GM18502 (cell line): Measurements from ENCODE around the gene KIF23.

Experiments used
- ATAC-seq: cut with Tn5 transposase; IDR thresholded peaks from one replicate; pipeline ENCODE4 v1.9.1; 2021; ENCODE audit warnings: mild to moderate bottlenecking; ENCODE audit not compliant: unreplicated experiment, poor library complexity

The KIF23 gene

DNA sequence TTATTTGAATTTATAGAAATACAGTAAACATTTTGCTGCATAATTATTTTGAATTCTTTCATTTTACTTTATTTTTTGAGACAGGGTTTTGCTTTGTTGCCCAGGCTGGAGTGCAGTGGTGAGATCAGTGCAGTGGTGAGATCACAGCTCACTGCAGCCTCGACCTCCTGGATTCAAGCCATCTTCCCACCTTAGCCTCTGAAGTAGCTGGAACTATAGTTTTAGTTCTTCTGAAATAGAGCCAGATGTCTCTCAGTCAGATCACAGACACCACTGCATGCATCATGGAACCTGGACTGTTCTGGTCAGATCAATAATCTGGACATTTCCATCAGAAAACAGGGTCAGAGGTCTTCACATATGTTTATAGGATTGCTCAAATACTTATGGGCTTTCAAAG lies 46.3 kb downstream of the KIF23 start:
- no peak for ATAC-seq

DNA sequence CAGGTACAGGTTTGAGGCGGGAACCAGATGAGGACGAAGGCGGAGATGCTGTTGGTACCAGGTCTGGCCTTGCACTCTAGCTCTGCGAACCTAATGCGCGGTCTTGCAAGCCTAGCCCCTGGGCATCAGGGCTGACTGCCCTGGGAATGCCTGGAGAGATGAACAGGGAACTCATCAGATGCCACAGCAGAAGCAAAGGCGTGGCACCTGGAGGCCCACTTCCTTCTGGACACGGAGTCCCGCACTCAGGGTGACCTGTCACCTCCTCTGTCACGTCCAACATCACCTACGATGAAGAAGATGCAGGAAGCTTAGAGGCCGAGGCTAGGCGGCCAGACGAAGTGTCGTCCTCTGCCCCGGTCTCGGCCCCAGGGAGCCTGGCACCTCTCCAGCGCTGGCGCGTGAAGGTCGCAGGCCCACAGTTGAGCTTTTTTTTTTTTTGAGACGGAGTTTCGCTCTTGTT lies 47.9 kb downstream of the KIF23 start:
- ATAC-seq: no peak

DNA sequence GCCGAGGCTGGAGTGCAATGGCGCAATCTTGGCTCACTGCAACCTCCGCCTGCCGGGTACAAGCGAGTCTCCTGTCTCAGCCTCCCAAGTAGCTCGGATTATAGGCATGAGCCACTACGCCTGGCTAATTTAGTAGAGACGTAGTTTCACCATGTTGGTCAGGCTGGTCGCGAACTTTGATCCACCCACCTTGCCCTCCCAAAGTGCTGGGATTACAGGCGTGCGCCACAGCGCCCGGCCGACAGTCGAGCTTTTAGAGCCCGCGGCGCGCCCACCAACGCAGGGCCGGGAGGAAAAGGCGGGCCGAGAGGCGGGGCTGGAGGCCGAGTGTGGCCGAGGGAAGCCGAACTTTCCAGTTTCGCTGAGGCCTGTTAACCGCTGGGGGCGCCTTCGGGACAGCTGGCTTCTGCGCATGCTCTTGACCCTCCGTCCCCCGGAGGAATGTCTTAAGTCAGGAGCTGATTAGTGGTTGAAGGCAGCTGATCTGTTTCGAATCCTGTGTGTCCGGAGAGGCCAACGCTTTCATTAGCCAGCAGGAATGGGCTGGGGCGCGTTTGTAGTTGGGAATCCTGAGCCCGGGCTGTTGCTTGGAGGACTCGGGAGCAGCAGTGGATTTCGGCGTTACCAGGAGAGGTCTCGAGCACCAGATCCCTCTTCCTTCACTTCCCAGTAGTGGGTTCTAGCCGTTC lies 48.5 kb downstream of the KIF23 start:
- ATAC-seq: peak; percentile 95

DNA sequence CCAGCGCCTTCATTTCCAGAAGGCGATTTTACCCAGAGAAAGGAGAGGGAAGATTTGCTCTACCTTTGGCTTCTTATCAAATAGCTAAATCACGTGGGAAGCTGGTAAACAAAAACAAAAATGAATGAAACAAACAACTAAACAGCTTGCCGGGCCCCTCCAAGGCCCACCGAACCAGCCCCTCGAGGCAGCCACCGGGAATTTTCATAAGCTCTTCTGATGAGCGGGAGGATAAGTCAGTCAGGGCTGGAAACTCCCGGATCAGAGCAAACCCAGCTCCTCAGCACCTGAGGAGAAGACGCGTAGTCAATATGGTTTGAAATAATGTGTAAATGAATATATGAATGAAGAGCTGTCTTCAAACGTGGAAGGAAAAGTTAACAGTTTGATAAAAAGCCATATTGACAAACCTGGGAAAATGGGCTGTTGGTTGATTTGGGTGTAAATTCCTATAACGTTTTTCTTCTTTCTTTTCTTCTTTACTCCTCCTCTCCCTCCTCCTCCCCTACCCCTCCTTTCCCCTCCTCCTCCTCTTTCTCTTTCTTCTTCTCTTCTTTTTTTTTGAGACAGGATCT lies 49.1 kb downstream of the KIF23 start:
- ATAC-seq: no peak

DNA sequence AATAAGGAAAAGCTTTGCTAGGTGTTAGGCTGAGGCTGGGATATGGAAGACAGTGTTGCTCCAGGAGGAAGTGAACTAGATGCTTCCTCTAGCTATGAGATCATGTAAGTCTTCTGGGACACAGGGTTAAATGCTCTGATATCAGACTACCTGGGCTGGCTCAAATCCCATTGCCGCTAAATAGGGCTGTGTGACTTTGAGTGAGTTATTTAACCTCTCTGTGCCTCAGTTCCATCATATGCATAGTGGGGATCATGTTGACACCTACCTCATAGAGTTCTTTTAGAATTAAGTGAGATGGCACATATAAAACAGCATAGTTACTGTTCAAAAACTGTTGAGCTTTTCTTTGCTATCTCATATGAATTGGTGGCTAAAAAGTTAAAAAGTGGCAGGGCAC lies 51.1 kb downstream of the KIF23 start:
- ATAC-seq: no peak

DNA sequence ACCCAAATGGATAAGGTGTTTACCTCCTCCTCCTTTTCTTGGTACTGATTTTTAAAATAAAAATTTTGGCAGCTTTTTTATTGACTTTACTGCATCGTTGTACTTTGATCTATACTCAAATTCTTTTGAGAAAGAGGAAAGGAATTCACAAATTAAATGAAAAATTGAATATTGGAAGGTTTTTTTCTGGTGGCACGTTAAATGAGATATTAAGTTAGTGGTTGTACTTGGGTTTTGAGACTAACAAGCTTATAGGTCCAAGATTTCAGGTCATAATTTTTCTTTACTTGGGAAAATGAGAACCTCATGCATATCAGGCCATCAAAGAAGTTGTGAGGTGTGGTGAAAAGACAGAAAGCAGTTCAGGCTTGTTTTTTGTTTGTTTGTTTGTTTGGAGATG lies 52.6 kb downstream of the KIF23 start:
- no peak for ATAC-seq

DNA sequence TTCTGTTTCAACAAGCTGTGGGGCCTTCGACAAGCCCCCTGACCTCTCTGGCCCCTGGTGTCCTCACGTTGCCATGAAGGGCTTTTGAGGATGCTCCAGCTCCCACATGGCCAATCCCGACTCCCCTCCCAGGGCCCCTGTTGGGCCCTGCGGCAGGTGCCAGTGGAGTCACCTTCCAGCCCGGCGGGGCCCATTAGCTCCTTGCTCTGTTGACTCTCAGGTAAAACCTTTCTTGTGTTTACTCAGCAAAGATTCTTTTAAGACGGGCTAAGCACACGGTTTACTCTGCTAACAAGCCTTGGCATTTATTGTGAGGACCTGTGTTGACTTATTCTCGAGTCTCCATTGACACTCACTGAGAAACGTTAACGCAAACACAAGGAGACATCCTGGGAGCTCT lies 53.5 kb downstream of the KIF23 start:
- no peak for ATAC-seq

DNA sequence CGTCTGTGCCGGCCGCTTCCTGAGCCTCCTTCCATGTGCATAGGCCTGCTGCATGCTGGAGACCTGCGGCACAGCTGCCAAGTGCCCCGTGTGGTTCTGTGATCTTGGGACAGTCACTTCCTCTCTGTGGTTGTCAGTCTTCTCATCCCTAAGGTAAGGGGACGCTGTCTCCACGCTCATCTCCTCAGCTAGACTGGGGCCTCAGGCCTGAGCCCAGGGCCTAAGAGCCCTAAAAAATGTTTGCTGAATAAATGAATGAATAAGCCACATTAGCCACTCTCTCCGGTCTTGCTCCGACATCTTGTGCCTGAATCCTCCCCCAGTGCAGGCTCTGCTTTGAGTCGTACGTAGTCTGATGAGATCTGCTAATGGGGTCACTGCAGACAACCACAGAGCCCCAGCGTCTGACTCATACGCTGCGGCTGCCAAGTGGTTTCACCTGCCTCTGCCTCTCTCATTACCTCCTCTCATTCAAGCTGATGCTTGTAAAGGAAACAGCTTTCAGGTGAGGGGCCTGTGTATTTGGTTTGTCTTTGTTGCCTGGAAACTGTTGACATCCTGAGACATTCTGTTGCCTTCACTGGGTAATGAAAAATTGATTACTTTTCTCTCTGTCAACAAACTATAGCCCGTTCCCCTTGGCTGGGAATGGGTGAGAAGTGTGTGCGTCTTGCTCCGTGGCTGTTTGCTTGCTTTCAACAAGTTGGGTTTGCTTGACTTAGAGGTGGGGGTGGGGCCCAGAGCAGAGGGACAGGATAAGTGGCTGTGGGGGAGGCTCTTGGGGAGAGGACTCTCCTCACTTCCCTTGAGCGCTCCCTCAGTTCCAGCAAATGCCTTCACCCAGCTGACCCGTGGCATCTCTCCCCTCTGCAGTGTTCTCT lies 54.3 kb downstream of the KIF23 start:
- no peak for ATAC-seq

DNA sequence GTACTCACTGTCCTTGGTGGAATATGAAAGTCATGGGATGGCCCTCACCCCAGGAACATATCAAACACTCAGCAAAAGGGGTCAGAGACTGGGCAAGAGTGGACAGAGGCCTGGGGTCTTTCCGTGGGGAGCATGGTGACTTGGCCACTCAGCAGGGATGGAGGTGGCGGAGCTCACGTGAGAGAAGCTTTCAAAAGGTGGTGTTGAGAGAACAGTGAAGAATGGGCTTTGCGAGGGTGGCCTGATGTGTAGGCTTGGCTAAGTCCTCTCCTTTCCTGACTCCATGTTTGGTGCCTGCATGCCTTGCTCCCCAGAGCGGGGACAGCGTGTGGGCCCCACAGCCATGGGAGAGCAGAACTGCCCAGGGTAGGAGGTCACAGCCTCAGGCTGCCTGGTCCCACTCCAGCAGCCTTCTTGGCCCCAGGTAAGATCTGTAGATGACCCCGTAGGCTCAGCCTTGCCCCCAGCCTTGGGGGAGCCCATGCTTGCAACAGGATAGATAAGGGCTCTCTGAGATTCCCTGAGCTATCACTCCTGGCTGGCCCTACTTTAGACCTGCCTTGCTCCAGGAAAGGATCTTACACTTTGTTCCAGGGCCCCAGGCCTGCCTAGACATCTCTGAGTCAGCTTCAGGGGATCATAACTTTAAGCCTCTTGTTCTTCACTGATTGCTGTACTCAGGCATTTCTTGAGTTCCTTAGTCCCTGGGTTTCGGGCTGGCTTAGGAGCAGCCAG lies 55.5 kb downstream of the KIF23 start:
- ATAC-seq: no peak

DNA sequence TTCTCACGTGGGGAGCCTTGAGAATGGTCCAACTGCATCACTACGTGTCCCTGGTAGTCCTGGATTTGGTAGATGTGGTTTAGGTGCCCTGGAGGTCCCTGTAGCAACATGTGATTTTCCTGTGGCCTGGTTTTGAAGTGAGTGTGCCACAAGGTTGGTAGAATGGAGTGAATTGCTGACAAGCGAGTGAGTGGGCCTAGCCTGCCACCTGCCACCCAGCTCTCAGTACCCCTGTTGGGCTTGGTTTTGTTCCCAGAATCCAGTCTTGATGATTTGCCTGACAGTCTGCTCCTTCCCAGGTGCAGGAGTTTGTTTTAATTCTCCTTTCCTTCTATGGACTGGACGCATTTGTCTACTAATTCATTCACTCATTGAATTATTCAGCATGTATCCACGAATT lies 57.9 kb downstream of the KIF23 start:
- ATAC-seq: no peak

DNA sequence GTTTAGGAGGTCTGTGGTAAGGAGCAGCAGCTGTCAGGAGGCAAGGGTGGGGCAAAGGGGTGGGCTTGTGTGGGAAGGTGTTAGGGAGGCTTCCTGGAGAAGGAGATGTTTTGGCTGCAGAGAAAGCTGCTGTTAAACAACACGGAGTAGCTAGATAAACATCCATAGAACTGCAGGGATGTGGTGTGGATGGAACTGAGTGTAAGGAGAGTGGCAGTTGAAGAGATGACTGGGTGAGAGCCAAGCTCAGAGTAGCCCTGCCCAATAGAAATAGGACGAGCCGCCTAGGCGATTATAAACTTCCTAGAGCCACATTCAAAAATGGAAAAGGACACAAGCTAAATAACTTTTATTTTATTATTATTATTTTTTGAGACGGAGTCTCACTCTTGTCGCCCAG lies 58.4 kb downstream of the KIF23 start:
- ATAC-seq: no peak

DNA sequence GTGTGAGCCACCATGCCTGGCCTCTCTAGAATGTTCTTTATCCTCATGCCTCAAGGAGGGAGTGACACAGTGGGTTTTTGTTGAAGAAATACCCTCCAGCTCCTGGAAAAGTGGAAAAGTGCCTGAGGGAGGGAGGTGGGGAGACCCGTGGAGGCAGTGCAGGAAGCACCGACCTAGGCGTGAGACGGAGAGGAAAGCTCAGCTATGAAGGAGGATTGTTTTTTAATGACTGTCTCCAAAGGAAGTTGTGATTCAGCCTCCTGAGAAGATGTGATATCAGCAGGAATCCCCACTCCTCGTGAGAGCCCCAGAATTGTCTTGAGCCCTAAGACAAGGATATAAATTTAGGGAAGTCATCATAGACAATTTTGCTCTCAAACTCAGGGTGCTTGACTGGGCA lies 60.1 kb downstream of the KIF23 start:
- no peak for ATAC-seq

DNA sequence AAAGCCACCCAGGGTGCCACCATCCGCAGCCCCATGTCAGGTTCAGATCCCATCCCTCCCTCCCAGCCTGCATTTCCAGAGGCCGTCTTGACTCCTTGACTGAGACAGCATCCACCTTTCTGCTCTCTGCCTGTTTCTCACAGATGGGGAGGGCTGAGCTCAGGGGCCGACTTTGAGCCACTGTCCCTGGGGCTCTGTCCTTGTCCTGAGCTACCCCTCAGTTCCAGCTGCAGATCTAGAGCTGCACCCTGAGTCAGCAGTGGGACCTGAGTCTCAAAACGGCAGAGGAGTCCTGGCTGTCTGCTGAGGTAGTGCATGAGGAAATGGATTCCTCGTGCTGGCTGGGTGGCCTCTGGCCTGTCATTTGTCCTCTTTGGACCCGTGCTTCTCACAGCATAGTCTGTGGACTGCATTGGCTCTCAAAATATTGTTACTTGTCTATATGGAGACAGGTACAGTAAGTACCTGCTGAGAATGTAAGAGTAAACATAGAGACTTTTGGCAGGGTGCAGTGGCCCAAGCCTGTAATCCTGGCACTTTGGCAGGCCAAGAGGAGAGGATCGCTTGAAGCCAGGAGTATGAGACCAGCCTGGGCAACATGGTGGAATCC lies 60.8 kb downstream of the KIF23 start:
- no peak for ATAC-seq

DNA sequence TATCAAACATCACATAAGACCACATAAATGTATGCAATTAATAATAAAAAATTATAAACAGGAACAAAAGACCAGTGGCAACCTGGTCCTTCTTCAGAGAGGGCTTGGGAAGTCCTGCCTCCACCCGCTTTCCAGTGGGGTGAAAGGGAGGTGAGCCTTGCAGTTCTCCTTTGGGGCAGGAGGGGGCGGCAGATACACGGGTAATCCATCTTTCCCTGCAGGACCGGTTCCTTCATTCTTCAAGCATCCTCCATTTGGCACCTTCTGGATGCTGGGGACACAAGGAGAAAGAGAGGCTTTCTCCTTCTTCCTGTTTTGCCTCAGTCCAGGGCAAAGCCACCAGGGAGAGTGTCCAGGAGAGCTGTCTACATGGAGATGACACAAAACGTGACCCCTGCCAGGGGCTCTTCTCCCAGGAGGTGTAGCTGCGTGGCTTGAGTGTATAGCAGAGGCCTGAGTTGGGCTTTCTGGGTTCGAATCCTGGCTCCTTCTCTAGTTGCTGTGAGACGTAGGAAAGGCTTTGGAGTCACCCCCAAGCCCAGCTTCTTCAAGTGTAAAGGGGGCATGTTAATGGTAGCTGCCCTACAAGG lies 61.7 kb downstream of the KIF23 start:
- no peak for ATAC-seq

DNA sequence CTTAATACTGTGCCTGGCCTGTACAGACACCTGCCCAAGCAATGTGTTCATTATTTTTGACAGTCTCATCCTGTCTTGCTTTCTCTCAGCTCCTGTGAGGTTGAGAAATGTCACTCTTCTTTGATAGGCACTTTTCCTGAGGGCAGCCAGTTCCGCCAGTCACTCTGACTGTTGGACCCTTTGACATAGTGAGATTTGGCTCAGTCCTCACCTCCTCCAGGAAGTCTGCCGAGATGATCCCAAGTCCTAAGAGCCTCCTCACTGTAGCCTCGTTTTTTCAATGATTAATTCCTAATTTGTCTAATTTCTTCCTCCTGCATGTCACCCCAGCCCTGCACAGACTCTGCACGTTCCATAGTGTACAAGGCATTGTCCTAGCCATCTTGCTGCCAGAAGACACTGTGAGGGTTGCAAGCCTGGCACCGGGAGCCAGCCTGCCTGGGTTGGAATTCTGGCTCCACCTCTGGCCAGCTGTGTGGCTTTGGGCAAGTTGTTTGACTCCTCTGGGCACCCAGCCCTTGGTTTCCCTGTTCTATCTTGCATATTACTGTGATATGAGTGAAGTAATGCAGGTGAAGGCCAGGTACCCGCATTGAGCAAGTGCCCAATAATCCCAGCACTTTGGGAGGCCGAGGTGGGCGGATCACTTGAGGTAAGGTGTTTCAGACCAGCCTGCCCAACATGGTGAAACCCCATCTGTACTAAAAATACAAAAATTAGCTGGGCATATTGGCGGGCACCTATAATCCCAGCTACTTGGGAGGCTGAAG lies 62.7 kb downstream of the KIF23 start:
- no peak for ATAC-seq

DNA sequence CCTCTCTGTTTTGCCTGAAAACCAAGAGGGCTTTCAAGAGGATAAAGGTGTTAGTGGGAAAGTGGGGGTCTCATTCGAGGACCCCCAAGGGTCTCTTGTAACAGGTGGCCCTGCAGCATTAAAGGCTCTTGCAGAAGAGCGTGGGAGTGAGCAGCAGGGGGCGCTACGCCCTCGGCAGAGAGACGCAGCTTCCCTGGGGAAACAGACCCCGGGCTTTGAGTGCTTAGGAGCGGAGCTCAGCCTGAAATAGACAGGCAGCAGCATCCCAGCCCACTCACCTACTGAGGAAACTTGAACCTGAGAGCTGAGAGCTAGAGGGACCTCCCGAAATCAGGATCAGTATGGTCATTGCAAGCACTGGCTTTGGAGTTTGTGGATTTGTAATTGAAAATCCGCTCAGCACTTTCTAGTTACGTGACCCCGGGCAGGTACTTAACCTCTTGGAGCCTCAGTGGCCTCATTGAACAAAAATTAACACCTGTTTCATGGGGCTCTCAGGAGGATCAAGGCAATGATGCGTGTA lies 64.2 kb downstream of the KIF23 start:
- ATAC-seq: no peak

DNA sequence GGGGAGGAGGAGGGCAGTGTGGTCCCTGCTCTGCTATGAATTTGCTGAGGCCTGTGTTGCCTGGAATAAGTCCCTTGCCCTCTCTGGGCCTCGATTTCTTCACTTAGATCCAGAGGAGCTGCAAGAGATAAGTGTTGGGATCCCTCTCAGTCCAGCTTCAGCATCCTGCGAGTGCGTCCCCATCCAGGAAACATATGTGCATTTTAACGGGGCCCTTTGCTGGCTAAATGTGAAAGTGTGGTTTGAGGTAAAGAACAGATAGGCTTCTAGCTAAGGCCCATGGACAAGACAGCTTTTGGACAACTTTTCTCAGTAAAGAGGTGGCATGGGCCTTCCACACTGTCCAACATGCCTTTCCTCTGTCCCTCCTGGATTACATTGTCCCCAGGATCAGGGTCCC lies 64.9 kb downstream of the KIF23 start:
- no peak for ATAC-seq

DNA sequence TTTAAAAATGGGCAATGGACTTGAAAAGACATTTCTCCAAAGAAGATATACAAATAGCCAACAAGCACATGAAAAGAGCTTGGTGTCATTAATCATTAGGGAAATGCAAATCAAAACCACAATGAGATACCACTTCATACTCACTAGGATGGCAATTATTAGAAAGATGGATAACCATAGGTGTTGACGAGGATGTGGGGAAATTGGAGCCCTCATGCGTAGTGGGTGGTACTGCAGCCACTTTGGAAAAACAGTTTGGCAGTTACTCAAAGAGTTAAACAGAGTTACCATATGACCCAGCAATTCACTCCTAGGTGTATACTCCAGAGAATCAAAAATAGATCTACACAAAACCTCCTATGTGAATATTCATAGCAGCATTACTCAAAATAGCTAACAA lies 65.8 kb downstream of the KIF23 start:
- ATAC-seq: no peak

DNA sequence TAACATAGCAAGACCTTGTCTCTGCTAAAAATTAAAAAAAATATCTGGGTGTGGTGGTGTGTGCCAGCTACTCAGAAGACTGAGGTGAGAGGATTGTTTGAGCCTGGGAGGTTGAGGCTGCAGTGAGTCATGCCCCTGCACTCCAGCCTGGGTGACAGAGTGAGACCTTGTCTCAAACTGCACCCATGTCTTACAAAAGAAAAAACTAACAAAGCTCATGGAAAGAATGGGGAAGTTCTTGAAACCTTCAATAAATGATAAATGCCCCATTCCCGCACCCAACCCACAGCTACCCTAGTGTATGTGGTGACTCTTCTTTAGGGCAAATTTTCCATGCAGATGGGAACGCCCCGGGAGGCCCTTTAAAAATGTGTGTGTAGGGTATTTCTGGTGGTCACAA lies 66.8 kb downstream of the KIF23 start:
- no peak for ATAC-seq
